Measurements from ENCODE around the gene CORT. TPM values are rescaled to one million over a fixed set of nuclear protein-coding genes. Genes with fewer than 3 reads are reported as not detected.

The CORT gene
- total RNA-seq, 3 donors from 2014 or later, result 0.29 to 0.64 TPM; not detected in 1

Other genes starting within 250 kb of the CORT start
- 10 to 100 TPM; 42.6 to 45.7 (median 43.5) TPM for gene KIF1B, start 239.5 kb upstream of the CORT start, total RNA-seq
- 100 to 1,000 TPM in 2 of 3 donors, 10 to 100 TPM in 1; 85.6 to 211 (median 101) TPM for gene PGD, start 51.0 kb upstream of the CORT start, total RNA-seq
- 1 to 10 TPM; 5.9 to 8.8 (median 5.9) TPM for gene CENPS, start 19.6 kb upstream of the CORT start, total RNA-seq
- gene DFFA, start 22.5 kb downstream of the CORT start, total RNA-seq, result 10 to 100 TPM; 19.7 to 22.8 (median 21.3) TPM
- 10 to 100 TPM; 12.5 to 16.1 (median 14.8) TPM for gene PEX14, start 24.9 kb downstream of the CORT start, total RNA-seq

All from breast epithelium (tissue), 3 donors.